IgD-negative memory B cell (primary cell): ENCODE results near the gene LILRB3. TPM values are rescaled to one million over a fixed set of nuclear protein-coding genes. Genes with fewer than 3 reads are reported as not detected.
A peak's percentile ranks its signal among the peaks of the same experiment; 100 is the strongest.
"Not testable (repeated sequence)": the region's sequence is repeated elsewhere in the genome, so short reads cannot be mapped to it uniquely, and the experiment has no call there.

Experiments used
- H3K27ac Mint-ChIP-seq, 3 donors: one replicate each; pipeline ENCODE4 v1.8.0; 2020 to 2022; ENCODE audit warnings: mild to moderate bottlenecking in 3 of 3, mixed read lengths in 3 of 3, moderate library complexity in 1 of 3
- H3K27me3 Mint-ChIP-seq: one replicate; pipeline ENCODE4 v1.8.0; 2021; ENCODE audit warnings: mixed read lengths
- H3K36me3 Mint-ChIP-seq: one replicate; pipeline ENCODE4 v1.8.0; 2020; ENCODE audit warnings: mild to moderate bottlenecking, mixed read lengths
- H3K4me1 Mint-ChIP-seq, 3 donors: one replicate each; pipeline ENCODE4 v1.8.0; 2020 to 2022; ENCODE audit warnings: mixed read lengths in 3 of 3, mild to moderate bottlenecking in 1 of 3
- H3K4me3 Mint-ChIP-seq, 4 donors: one replicate each; pipeline ENCODE4 v1.8.0; 2020 to 2022; ENCODE audit warnings: mild to moderate bottlenecking in 4 of 4, mixed read lengths in 4 of 4, moderate library complexity in 3 of 4
- H3K9me3 Mint-ChIP-seq, 3 donors: one replicate each; pipeline ENCODE4 v1.8.0; 2020 to 2021; ENCODE audit warnings: mixed read lengths in 3 of 3, mild to moderate bottlenecking in 1 of 3
- polyA plus RNA-seq: library from polyadenylated mRNA; unstranded; fragments of 300-500 nt; fragmentation: Illumina TruSeq; gene quantifications from one replicate; pipeline ENCODE4 v1.2.3, GENCODE V29; 2021

Gene LILRB3
- polyA plus RNA-seq, 1 donor from 2014 or later: 0.16 TPM

DNA sequence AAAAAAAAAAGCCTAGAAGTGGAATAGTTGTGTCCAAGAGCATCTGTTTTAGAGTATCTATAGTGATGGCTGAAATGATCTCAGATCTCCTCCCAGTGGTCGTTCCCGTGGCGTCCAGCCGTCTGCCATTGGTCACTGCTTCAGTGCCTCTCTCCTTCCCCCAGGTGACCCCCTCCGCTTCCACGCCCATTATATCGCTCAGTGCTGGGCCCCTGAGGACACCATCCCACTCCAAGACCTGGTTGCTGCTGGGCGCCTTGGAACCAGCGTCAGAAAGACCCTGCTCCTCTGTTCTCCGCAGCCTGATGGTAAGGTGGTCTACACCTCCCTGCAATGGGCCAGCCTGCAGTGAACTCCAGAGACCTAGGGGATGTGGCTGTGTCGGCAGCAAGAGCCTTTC lies 29.8 kb downstream of the LILRB3 start:
- Mint-ChIP-seq H3K27me3 (no peaks in the 10 kb centered on the region), H3K9me3 (no peaks in the 10 kb centered on the region), H3K4me3 (peak overlapping the region in 3 of 4 donors; percentile 88 to 99 (median 94)), H3K27ac (peak overlapping the region in 2 of 3 donors; percentile 93 to 98), H3K36me3 (no peaks in the 10 kb centered on the region), H3K4me1 (peaks cover 8 to 12% (median 9%) of the 10 kb centered on the region in 3 donors)

DNA sequence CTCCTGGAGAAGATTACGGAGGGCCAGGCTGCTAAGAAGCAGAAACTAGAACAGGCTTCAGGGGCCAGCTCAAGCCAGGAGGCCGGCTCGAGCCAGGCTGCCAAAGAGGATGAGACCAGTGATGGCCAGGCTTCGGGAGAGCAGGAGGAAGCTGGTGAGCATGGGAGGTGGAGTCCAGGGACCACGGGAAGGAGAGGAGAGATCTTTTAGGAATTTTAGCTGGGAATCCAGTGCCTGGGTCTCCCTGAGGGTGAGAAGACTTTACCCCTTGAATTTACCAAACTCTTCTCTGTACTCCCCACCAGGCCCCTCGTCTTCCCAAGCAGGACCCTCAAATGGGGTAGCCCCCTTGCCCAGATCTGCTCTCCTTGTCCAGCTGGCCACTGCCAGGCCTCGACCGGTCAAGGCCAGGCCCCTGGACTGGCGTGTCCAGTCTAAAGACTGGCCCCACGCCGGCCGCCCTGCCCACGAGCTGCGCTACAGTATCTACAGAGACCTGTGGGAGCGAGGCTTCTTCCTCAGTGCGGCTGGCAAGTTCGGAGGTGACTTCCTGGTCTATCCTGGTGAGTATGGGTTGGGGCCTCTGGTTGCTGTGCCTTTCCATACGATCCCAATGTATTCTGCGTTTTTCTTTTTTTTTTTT lies 30.9 kb downstream of the LILRB3 start:
- no peaks in the 10 kb centered on the region for H3K36me3 Mint-ChIP-seq
- peak overlapping the region; percentile 43 to 98 (median 94) for H3K27ac Mint-ChIP-seq
- no peaks in the 10 kb centered on the region for H3K27me3 Mint-ChIP-seq
- peak overlapping the region; percentile 94 to 99 (median 96) for H3K4me3 Mint-ChIP-seq
- H3K4me1 Mint-ChIP-seq: peaks cover 9 to 18% (median 12%) of the 10 kb centered on the region in 3 donors
- no peaks in the 10 kb centered on the region for H3K9me3 Mint-ChIP-seq

DNA sequence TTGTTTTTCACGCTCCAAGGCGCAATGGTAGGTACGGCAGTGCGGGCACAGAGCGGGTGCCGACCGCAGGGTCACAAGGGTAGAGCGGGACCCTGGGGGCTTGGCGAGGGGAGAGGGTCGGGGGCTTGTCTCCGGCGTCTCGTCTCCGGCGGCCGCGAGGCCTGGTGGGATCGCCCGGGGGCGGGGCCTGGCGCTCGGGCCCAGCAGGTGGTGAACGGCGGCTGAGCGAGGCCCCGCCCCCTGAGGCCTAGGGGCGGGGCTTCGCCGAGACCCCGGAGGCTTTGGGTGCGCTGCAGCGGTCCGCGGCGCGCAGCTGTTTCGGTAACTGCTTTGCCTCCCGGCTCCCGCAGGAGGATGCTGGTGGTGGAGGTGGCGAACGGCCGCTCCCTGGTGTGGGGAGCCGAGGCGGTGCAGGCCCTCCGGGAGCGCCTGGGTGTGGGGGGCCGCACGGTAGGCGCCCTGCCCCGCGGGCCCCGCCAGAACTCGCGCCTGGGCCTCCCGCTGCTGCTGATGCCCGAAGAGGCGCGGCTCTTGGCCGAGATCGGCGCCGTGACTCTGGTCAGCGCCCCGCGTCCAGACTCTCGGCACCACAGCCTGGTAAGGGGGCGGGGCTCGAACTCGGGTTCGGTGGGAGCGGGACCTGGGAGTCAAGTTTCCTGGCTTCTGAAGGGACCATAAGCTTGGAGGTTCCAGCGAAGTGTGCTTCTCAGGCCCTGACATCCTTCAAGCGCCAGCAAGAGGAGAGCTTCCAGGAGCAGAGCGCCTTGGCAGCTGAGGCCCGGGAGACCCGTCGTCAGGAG lies 31.6 kb downstream of the LILRB3 start, which contains the start of gene TSEN34:
TSS of gene TSEN34 (plus strand) at position 298 of the 800 bp plus-strand sequence. CDS start at position 355, 57 bp downstream.
- Mint-ChIP-seq H3K27me3 (no peaks in the 10 kb centered on the region), H3K4me1 (peaks cover 9 to 18% (median 12%) of the 10 kb centered on the region in 3 donors), H3K27ac (peak within 1 kb of the TSS; percentile 98 to 100 (median 99))

DNA sequence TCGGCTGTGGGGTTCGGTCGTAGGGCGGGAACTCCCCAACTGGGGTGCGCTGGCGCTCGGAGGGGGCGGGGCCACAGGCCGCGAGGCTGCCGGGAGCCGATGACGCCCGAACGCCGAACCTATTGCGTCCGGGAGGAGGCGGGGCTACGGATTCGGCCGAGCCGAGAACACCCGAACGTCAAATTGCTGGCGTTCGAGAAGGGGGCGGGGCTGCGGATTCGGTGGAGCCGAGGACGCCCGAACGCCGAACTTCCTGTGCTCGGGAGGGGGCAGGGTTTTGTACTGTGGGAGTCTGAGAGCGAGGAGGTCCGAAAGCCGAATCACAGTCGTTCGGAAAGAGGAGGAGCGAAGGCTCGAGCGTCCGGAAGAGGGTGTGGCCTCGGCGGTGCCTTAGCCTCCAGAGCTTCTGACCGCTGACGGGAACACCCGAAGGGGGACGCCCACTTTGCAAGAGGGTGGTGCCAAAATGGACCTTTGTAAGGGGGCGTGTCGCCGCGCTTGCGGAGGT lies 32.2 kb downstream of the LILRB3 start:
- Mint-ChIP-seq H3K27me3 (no peaks in the 10 kb centered on the region), H3K4me3 (peak overlapping the region; percentile 94 to 100 (median 98)), H3K27ac (peak overlapping the region; percentile 98 to 100 (median 99)), H3K4me1 (peaks cover 9 to 18% (median 12%) of the 10 kb centered on the region in 3 donors), H3K36me3 (no peaks in the 10 kb centered on the region), H3K9me3 (no peaks in the 10 kb centered on the region)

More for the DNA sequence above, 31.6 kb downstream of the LILRB3 start, which contains the start of gene TSEN34:
- Mint-ChIP-seq H3K4me3 (peak within 1 kb of the TSS; percentile 94 to 100 (median 98)), H3K9me3 (no peaks in the 10 kb centered on the region), H3K36me3 (no peaks in the 10 kb centered on the region)

DNA sequence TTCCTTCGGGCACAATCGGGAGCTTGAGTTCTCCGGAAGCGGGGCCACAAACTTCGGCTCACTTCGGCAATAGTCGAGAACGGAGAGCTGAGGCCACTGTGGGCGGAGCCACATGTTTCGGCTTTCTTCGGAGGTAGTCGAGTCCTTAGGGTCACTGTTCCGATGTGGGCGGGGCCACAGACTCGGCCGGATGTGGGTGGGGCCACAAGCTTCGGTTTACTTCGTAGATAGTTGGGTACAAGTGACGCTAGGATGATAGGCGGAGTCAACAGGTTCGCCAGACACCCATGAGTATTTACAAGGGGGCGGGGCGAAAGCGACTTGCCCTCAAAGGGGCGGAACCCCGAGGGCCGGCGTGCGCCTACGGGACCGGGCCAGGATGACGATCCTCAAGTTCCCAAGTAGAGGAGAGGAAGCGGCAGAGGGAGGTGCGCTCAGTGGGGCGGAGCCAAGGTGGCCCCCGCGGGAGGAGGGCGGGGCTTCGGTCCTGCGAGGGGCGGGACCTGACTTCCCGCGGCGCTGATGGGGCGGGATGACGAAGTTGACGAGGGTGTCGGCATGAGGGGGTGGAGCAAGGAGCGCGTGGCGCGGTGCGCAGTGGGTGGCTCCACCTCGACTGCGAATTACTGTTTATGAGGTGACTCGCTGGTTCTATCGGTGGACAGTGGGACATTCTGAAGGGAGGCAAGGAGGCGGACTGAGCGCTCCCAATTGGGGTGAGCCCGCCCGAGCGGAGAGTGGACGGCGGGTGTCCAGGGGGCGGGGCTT lies 32.9 kb downstream of the LILRB3 start:
- Mint-ChIP-seq H3K4me1 (peaks cover 9 to 16% (median 16%) of the 10 kb centered on the region in 3 donors), H3K27me3 (no peaks in the 10 kb centered on the region), H3K36me3 (no peaks in the 10 kb centered on the region)

DNA sequence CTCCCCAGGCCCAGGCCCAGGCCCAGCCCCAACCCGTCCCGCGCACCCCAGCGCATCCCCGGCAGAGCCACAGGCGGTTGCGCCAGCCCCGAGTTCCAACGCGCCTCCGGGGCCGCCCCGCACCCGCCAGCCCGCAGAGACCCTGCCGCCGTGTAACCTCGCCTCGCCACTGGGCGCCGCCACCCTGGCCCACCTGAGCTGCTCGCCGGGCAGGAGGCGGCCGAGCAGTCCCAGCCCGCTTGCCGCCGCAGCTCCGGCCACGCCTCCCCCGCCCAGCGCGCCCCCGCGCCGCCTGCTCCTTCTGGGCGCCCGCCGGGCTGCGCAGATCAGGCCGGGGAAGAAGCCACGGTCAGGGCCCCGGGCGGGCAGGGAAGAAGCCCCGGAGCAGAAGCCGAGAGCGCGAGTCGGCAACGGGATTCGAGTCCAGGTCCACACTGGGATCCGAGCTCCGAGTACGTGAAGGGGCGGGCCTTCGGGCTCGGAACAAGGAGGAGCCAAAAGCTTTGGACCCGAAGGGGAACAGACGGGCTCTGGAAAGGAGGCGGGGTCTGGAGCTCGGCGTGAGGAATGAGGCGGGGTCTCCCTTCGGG lies 33.6 kb downstream of the LILRB3 start, which contains the start of gene MBOAT7:
TSS of gene MBOAT7 (minus strand) at position 436 of the 590 bp plus-strand sequence. CDS start 1,072 bp downstream, outside the sequence.
- no peaks in the 10 kb centered on the region for H3K9me3 Mint-ChIP-seq
- H3K4me1 Mint-ChIP-seq: peaks cover 9 to 16% (median 16%) of the 10 kb centered on the region in 3 donors
- peak within 1 kb of the TSS; percentile 98 to 100 (median 99) for H3K27ac Mint-ChIP-seq
- H3K36me3 Mint-ChIP-seq: no peaks in the 10 kb centered on the region
- H3K27me3 Mint-ChIP-seq: no peaks in the 10 kb centered on the region
- peak within 1 kb of the TSS; percentile 94 to 100 (median 98) for H3K4me3 Mint-ChIP-seq

More for the DNA sequence above, 32.9 kb downstream of the LILRB3 start:
- Mint-ChIP-seq H3K4me3 (peak overlapping the region; percentile 94 to 100 (median 98)), H3K27ac (peak overlapping the region; percentile 98 to 100 (median 99)), H3K9me3 (no peaks in the 10 kb centered on the region)

DNA sequence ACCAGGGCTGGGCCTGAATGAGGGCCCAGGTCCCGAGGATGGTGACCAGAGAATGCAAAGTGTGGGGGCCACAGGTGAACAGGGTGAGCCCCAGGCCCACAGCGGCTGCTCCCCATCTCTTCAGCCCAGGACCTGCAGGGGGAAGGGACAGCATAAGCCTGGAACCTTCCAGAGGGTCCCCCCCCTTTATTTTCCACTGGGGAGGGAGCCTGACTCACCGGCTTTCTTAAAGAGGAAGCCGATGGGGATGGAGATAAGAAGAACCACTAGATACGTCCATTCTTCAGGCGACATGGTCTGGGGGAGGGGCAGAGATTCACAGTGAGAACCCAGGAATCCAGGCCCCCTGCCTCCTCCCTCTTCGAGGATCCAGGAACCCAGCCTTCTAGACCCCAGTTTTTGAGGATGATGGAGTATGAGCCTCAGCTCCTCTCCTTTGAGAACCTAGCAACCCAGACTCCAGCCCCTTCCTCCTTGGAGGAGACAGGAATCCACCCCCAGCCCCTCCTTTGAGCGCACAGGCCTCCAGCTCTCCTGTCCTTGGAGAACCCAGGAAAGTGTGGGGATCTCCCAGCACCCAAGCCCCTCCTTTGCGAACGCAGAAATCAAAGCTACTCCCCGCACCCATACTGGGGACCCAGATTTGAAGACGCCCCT lies 34.5 kb downstream of the LILRB3 start:
- Mint-ChIP-seq H3K27ac (peak overlapping the region; percentile 67 to 88 (median 81)), H3K4me3 (peak overlapping the region; percentile 84 to 99 (median 92)), H3K4me1 (peaks cover 9 to 16% (median 16%) of the 10 kb centered on the region in 3 donors)

DNA sequence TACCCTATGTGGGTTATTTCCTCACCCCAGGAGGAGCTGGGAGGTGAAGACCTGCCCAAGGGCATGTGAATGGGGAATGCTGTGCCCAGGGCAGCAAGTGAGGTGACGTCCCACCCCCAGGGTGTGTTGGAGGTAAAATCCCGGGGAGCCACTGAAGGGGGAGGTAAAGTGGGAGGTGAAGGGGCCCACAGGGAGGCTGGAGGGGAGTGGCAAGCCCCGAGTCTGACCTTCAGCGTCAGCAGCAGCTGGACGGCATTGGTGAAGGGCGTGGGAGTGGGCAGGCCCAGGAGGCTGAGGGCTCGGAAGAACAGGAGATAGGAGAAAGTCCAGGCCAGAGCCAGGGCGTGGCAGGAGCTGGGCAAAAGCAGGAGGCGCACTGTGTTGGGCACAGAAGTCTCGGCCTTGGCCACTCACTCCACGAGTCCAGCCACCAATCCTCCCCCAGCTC lies 35.8 kb downstream of the LILRB3 start:
- H3K36me3 Mint-ChIP-seq: peaks cover 2% of the 10 kb centered on the region
- peaks cover 9 to 15% (median 15%) of the 10 kb centered on the region in 3 donors for H3K4me1 Mint-ChIP-seq
- H3K4me3 Mint-ChIP-seq: peak overlapping the region in 3 of 4 donors; percentile 55 to 84 (median 64)
- peak overlapping the region in 2 of 3 donors; percentile 68 to 81 for H3K27ac Mint-ChIP-seq
- H3K27me3 Mint-ChIP-seq: no peaks in the 10 kb centered on the region
- H3K9me3 Mint-ChIP-seq: no peaks in the 10 kb centered on the region

More for the DNA sequence above, 34.5 kb downstream of the LILRB3 start:
- no peaks in the 10 kb centered on the region for H3K27me3 Mint-ChIP-seq
- peaks cover 2% of the 10 kb centered on the region for H3K36me3 Mint-ChIP-seq
- no peaks in the 10 kb centered on the region for H3K9me3 Mint-ChIP-seq

DNA sequence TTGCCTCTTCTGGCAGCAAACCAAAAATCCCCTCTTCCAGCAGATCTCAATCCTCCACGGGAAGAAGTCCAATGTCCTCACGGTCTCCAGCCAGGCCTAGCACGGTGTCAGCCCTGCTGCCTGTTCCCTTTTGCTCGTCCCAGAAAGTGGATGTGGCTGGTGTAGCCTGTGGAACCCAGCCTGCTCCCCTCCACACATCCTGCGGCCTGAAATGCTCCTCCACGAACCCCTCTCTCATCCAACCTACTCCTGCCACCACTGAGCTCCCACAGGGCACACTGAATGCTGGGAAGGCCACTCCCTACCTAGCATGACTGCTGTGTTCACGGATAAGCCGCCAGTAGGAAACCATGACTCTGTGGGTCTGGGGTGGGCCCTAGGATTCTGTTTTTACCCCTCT lies 36.5 kb downstream of the LILRB3 start:
- no peaks in the 10 kb centered on the region for H3K9me3 Mint-ChIP-seq

DNA sequence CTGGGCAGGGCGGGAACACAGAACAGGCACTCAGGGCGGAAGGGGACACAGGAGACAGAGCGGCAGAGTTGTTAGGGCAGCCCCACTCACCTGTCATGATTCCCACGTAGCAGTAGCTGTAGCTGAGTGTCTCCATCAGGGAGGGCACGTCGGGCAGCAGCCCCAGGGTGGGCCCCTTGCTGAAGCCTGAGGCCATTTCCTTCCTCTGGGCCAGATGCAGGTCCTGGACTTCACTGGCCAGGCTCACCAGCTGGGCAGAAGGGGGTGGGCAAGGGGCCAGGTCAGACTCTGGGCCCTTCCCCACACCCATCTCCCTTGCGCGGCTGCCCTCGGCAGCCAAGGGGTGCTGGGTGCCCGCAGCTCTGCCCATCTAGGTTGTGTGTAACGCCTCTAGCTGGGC lies 39.4 kb downstream of the LILRB3 start:
- H3K4me1 Mint-ChIP-seq: peaks cover 0 to 11% (median 9%) of the 10 kb centered on the region in 3 donors
- H3K4me3 Mint-ChIP-seq: no peak overlapping the region
- peak overlapping the region in 1 of 3 donors; percentile 28 for H3K27ac Mint-ChIP-seq
- peaks cover 5% of the 10 kb centered on the region for H3K36me3 Mint-ChIP-seq
- H3K27me3 Mint-ChIP-seq: no peaks in the 10 kb centered on the region
- no peaks in the 10 kb centered on the region for H3K9me3 Mint-ChIP-seq

More for the DNA sequence above, 36.5 kb downstream of the LILRB3 start:
- peaks cover 5 to 11% (median 11%) of the 10 kb centered on the region in 3 donors for H3K4me1 Mint-ChIP-seq
- H3K27ac Mint-ChIP-seq: peak overlapping the region in 1 of 3 donors; percentile 18
- H3K4me3 Mint-ChIP-seq: peak overlapping the region in 1 of 4 donors; percentile 5
- H3K27me3 Mint-ChIP-seq: no peaks in the 10 kb centered on the region
- peaks cover 2% of the 10 kb centered on the region for H3K36me3 Mint-ChIP-seq

DNA sequence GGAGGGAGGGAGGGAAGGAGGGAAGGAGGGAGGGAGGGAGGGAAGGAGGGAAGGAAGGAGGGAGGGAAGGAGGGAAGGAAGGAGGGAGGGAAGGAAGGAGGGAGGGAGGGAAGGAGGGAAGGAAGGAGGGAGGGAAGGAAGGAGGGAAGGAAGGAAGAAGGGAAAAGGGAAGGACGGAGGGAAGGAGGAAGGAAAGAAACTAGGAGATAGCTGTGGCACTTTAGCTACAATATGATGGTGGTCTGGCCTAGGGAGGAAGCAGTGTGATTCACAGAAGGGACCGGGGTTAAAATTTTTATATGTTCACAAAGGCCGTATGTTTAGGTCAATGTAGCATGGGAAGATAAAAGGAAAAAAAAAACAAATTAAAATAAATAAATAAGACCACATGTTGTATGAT lies 40.9 kb downstream of the LILRB3 start:
- H3K36me3 Mint-ChIP-seq, H3K27ac Mint-ChIP-seq, H3K4me1 Mint-ChIP-seq, H3K4me3 Mint-ChIP-seq, H3K27me3 Mint-ChIP-seq, H3K9me3 Mint-ChIP-seq: not testable (repeated sequence)

DNA sequence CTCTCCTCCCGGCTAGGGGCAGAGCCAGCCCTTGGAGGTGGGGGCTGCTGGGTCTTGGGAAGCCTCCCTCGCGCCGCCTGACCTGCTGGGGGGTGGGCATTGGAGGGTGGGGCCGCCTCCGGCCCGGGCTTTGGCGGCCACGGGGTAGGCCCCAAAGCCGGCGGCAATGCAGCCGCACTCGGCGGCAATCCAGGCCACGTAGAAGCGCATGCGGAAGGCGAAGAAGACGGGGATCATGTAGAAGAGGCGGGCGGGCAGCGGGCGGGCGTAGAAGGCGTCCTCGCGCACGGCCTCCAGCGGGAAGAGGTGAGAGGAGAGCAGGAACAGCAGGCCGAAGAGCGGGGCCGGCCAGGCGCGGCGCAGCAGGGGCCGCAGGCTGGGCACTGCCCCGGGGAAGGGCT lies 42.1 kb downstream of the LILRB3 start:
- H3K27ac Mint-ChIP-seq: no peak overlapping the region
- no peaks in the 10 kb centered on the region for H3K9me3 Mint-ChIP-seq
- no peak overlapping the region for H3K4me3 Mint-ChIP-seq
- H3K36me3 Mint-ChIP-seq: peaks cover 8% of the 10 kb centered on the region
- H3K4me1 Mint-ChIP-seq: peaks cover 0 to 9% (median 0%) of the 10 kb centered on the region in 3 donors
- no peaks in the 10 kb centered on the region for H3K27me3 Mint-ChIP-seq

DNA sequence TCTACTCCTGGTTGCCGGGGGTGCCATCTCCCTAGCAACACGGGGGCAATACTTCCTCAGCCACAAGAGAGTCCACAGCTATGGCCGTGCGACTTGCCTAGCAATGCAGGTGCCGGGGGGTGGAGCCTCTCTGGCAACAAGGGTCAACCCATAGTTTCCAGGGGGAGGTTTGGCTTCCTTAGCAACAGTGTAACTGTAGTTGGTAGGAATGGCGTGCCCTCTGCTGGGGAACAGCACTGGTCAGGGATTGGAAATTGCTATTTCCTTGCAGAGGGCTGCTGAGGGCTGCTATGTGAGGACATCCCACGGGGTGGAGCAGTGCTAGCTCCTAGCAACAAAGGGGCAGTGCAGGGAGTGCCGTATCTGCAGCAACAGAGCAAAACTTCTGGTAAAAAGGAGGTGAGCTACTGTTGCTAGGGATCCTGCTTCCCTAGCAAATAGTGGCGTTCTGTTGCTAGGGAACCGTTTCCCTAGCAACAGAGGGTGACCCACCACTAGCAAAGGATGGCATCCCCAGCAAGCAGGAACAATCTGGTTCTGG lies 42.8 kb downstream of the LILRB3 start:
- peaks cover 0 to 5% (median 0%) of the 10 kb centered on the region in 3 donors for H3K4me1 Mint-ChIP-seq
- H3K4me3 Mint-ChIP-seq: peak overlapping the region in 1 of 4 donors; percentile 12
- H3K9me3 Mint-ChIP-seq: no peaks in the 10 kb centered on the region
- no peak overlapping the region for H3K27ac Mint-ChIP-seq
- H3K27me3 Mint-ChIP-seq: no peaks in the 10 kb centered on the region
- peaks cover 8% of the 10 kb centered on the region for H3K36me3 Mint-ChIP-seq
